ENCODE results near the gene FBXO7. TPM values are rescaled to one million over a fixed set of nuclear protein-coding genes. Genes with fewer than 3 reads are reported as not detected.

FBXO7 gene
- total and polyA plus RNA-seq, 2 experiments from 2014 or later: 83.7 to 120 TPM

DNA sequence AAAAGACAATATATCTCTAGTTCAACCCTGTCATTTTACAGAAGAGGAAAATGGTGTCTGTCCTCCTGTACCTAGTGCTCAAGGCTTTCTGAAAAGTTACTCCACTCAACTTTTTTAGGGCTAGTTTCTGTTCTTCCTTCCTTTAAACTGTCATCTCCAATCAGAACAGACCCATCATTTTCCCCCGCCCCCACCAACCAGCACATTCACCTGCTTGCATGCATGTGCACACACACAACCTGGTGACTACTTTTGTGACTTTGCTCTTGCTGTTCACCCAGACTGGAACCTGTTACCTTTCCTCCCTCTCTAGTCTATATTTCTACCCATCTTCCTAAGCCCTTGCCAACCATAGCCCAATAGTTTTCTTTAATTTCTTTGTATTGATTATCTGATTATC lies 5.6 kb downstream of the FBXO7 start:
- Histone ChIP-seq H3K4me3 (no peak overlapping the region), H3K9me3 (ENCODE audit: low read depth) (no peaks in the 10 kb centered on the region), H3K27ac (no peak overlapping the region), H3K27me3 (no peaks in the 10 kb centered on the region), H3K36me3 (peaks cover 11% of the 10 kb centered on the region), H3K4me1 (ENCODE audit: low read depth) (peaks cover 28% of the 10 kb centered on the region)
- no peak for DNase-seq (ENCODE audit: low read depth in 1 of 2, low spot score in 1 of 2)
- TF ChIP-seq, protein P1, sequence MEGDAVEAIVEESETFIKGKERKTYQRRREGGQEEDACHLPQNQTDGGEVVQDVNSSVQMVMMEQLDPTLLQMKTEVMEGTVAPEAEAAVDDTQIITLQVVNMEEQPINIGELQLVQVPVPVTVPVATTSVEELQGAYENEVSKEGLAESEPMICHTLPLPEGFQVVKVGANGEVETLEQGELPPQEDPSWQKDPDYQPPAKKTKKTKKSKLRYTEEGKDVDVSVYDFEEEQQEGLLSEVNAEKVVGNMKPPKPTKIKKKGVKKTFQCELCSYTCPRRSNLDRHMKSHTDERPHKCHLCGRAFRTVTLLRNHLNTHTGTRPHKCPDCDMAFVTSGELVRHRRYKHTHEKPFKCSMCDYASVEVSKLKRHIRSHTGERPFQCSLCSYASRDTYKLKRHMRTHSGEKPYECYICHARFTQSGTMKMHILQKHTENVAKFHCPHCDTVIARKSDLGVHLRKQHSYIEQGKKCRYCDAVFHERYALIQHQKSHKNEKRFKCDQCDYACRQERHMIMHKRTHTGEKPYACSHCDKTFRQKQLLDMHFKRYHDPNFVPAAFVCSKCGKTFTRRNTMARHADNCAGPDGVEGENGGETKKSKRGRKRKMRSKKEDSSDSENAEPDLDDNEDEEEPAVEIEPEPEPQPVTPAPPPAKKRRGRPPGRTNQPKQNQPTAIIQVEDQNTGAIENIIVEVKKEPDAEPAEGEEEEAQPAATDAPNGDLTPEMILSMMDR (IDR thresholded peaks at IDR 0.05; ENCODE audit: low read depth, low read length): no peak

DNA sequence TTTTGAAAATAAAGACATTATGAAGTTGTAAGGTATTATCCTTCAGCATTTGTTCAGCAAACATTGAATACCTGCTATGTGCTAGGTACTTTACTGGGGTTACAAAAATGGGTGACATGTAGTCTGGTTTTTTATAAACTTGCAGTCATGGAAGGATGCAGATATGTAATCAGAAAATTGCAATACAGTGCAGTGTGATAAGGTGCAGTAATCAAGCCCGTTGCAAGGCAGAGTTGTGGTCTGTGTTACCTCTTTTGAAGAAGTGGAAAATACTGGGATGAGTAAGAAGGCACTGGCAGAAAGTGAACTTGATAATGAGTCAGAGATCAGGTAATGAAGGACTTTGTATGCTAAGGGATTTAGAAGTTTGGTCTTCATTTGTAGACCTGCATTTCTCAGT lies 8.1 kb downstream of the FBXO7 start:
- Histone ChIP-seq H3K27me3 (no peaks in the 10 kb centered on the region), H3K9me3 (ENCODE audit: low read depth) (no peaks in the 10 kb centered on the region), H3K4me3 (no peak overlapping the region), H3K4me1 (ENCODE audit: low read depth) (peaks cover 17% of the 10 kb centered on the region), H3K27ac (no peak overlapping the region), H3K36me3 (peaks cover 25% of the 10 kb centered on the region)
- DNase-seq (ENCODE audit: low read depth in 1 of 2, low spot score in 1 of 2): no peak
- TF ChIP-seq, protein P1 (IDR thresholded peaks at IDR 0.05; ENCODE audit: low read depth, low read length): no peak

DNA sequence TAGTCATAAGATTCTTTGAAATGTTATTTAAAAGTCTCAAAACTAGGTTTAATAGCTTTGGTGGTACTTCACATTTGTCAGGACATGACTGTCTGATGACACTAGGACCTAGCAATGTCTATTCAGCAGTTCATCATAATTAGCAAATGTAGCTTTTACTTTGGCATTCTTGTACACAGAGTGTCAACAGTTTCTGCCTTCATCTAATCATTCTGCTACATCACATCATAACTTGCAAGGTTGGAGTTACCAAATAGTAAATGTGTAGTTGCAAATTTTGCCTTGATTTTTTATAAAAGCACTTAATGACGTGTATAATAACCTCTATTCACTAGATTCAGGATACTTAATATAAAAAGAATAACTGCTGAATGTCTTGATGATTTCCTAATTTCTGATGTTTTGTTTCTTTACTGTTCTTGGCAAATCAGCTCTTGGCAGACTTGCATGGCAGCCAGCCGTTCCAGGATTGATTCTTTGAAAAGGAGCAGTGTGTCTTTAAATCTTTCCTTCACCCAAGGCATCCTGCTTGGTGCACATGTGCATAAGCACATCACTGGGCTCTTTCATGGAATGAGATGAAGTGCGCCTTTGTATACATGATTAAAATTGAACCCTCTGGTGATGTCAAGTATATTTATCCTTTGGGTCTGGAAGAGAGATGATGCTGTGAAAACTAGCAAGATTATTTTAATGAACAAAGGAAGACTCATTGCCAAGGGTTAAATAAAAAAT lies 12.2 kb downstream of the FBXO7 start:
- no peak overlapping the region for H3K27ac ChIP-seq
- peaks cover 36% of the 10 kb centered on the region for H3K36me3 ChIP-seq
- H3K9me3 ChIP-seq (ENCODE audit: low read depth): no peaks in the 10 kb centered on the region
- no peak overlapping the region for H3K4me3 ChIP-seq
- TF ChIP-seq, protein P1 (IDR thresholded peaks at IDR 0.05; ENCODE audit: low read depth, low read length): no peak
- DNase-seq (ENCODE audit: low read depth in 1 of 2, low spot score in 1 of 2): no peak
- H3K4me1 ChIP-seq (ENCODE audit: low read depth): peaks cover 27% of the 10 kb centered on the region
- no peaks in the 10 kb centered on the region for H3K27me3 ChIP-seq

DNA sequence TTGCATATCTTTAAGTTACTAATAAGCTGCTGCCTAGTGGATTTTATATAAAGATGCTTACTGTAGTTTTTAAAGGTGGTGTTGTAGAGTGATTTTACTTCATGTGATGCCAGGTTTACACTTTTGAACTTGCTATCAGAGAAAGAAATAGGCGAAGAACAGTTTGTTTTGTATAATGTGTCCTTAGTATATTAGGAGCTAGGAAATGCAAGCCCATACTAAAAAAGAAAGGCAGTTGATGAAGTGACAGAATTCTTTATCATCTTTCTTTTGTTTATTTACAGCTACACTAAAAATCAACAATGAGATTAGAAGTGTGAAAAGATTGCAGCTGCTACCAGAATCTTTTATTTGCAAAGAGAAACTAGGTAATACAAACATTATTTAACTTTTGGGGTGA lies 12.8 kb downstream of the FBXO7 start:
- no peak overlapping the region for H3K27ac ChIP-seq
- H3K36me3 ChIP-seq: peaks cover 36% of the 10 kb centered on the region
- no peaks in the 10 kb centered on the region for H3K27me3 ChIP-seq
- TF ChIP-seq, protein P1 (IDR thresholded peaks at IDR 0.05; ENCODE audit: low read depth, low read length): no peak
- no peaks in the 10 kb centered on the region for H3K9me3 ChIP-seq (ENCODE audit: low read depth)
- no peak overlapping the region for H3K4me3 ChIP-seq
- peaks cover 27% of the 10 kb centered on the region for H3K4me1 ChIP-seq (ENCODE audit: low read depth)
- no peak for DNase-seq (ENCODE audit: low read depth in 1 of 2, low spot score in 1 of 2)

DNA sequence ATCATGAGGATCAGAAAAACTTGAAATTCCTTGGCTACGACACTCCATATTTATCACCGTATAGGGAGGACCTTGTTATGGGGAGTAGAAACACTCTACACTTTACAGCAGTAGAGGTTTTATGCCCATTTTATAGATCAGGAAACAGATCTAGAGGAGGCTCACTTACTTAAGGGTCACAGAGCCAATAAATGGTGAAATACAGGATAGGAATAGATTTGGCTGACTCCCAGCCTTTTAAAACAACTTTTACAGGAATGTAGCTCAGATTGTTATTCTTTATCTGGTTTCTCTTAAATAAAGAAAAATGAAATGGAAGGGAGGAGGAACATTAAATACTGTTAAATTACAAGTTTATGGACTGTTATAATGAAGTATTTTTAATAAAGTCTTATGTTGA lies 14.8 kb downstream of the FBXO7 start:
- H3K4me1 ChIP-seq (ENCODE audit: low read depth): peaks cover 14% of the 10 kb centered on the region
- H3K36me3 ChIP-seq: peaks cover 48% of the 10 kb centered on the region
- H3K27me3 ChIP-seq: no peaks in the 10 kb centered on the region
- no peak overlapping the region for H3K4me3 ChIP-seq
- DNase-seq (ENCODE audit: low read depth in 1 of 2, low spot score in 1 of 2): no peak
- H3K9me3 ChIP-seq (ENCODE audit: low read depth): no peaks in the 10 kb centered on the region
- TF ChIP-seq, protein P1 (IDR thresholded peaks at IDR 0.05; ENCODE audit: low read depth, low read length): no peak
- H3K27ac ChIP-seq: no peak overlapping the region

Data from cardiac muscle cell (in vitro differentiated cells and primary cell).